ENCODE data around the gene DUSP1.

The DUSP1 gene

GRCh38 chr5:172768573-172769341 is 2.2 kb downstream of the DUSP1 start:
- TF ChIP-seq CTCF (IDR thresholded peaks at IDR 0.05; ENCODE audit: low read depth, low read length), result no peak
- peak; percentile 41 for DNase-seq (ENCODE audit: extremely low read depth, low read depth)

- no peak for DNase-seq (ENCODE audit: extremely low read depth, low read depth)
- no peak for TF ChIP-seq CTCF (IDR thresholded peaks at IDR 0.05; ENCODE audit: low read depth, low read length)
Observed at GRCh38 chr5:172768098-172768572, 2.9 kb downstream of the DUSP1 start.

DNA sequence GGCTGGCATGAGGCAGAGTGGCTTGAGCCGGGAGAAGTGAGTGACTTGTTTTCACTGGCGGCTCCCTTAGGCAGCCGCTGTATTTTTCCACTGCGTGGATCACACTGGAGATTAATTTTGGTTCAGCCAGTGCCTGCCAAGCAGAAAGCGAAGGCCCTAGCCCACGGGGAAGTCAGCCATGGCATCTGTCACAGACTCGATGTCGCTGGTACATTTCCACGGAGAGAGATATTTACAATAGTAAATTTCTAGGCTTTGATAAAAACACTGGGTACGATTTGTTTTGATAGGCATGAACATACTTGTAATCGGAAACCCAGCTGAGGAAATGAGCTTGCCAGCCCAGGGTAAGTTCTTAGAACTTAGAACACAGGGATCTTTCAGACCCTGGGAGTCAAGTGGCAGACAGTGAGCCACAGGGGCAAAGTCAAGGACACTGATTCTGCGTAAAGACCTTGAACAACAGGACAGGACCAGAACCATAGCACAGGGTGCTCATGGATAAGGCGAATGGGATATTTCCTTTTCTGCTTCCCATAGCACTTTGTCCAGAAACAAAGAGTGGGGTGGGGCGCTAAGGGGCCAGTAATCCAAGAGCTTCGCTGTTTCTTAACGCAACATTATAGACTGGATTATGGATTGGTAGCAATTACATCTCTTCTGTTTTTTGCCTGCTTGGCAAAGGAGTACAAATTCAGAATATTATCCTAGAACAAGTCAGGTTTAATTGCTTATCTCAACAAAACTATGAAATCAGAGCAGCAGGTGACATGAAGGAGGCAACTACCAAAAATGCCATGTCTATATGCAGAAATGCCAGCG is 4.5 kb downstream of the DUSP1 start:
- peak; percentile 74 for DNase-seq (ENCODE audit: extremely low read depth, low read depth)
- no peak for TF ChIP-seq CTCF (IDR thresholded peaks at IDR 0.05; ENCODE audit: low read depth, low read length)

DNA sequence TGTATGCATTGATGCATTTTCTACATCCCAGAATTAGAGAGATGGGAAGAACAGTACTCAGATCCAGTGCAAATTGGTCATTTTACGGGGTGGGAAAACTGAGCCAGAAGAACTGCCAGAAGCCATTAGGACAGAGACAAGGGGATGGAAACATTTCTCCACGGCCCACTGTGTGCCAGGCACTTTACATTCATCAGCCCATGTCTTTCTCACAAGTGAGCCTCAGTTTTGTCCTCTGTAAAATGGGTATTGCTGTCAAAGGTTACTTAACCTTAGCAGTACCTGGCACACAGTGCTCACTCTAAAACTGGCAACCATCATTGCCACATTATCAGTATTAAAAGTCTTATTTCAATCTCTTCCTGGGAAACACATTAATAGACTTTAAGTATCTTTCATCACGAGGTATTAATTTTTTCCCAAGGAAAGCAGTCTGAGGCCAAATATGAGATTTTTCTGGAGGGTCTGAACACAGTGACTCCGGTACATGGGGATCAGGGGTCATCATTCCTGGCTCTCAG is 5.2 kb downstream of the DUSP1 start:
- no peak for TF ChIP-seq CTCF (IDR thresholded peaks at IDR 0.05; ENCODE audit: low read depth, low read length)
- DNase-seq (ENCODE audit: extremely low read depth, low read depth), result peak; percentile 65

- no peak; the same call in none of the 2 replicates for TF ChIP-seq CTCF (IDR thresholded peaks at IDR 0.05; ENCODE audit: low read depth, low read length)
- peak; percentile 99 for DNase-seq (ENCODE audit: extremely low read depth, low read depth)
Observed at GRCh38 chr5:172764861-172765765, 5.9 kb downstream of the DUSP1 start.

GRCh38 chr5:172763120-172763464 is 7.9 kb downstream of the DUSP1 start:
- no peak for TF ChIP-seq CTCF (IDR thresholded peaks at IDR 0.05; ENCODE audit: low read depth, low read length)
- no peak for DNase-seq (ENCODE audit: extremely low read depth, low read depth)

Data from AG09319 (cell line).